HFF-Myc (cell line): Measurements from ENCODE around the gene CYP4F2.
"Not testable (repeated sequence)": the region's sequence is repeated elsewhere in the genome, so short reads cannot be mapped to it uniquely, and the experiment has no call there.

Source experiments
- DNase-seq: peaks from one replicate; pipeline ENCODE4 v3.0.0-alpha.2; 2011; ENCODE audit warnings: low read depth; ENCODE audit errors: extremely low read depth
- H3K4me3 ChIP-seq: replicated peaks from 2 replicates; pipeline ENCODE4 v1.5.1; 2011; ENCODE audit warnings: low read depth, mild to moderate bottlenecking, control low read depth, low read length
- TF ChIP-seq, protein P1 (sequence below): IDR thresholded peaks from 2 replicates; pipeline ENCODE4 v1.5.1; 2012; ENCODE audit warnings: mild to moderate bottlenecking, low read depth, low read length, control low read depth; ENCODE audit errors: missing control alignments

CYP4F2 gene

GRCh38 chr19:15900504-15900903, 2.6 kb upstream of the CYP4F2 start:
- TF ChIP-seq, protein P1, sequence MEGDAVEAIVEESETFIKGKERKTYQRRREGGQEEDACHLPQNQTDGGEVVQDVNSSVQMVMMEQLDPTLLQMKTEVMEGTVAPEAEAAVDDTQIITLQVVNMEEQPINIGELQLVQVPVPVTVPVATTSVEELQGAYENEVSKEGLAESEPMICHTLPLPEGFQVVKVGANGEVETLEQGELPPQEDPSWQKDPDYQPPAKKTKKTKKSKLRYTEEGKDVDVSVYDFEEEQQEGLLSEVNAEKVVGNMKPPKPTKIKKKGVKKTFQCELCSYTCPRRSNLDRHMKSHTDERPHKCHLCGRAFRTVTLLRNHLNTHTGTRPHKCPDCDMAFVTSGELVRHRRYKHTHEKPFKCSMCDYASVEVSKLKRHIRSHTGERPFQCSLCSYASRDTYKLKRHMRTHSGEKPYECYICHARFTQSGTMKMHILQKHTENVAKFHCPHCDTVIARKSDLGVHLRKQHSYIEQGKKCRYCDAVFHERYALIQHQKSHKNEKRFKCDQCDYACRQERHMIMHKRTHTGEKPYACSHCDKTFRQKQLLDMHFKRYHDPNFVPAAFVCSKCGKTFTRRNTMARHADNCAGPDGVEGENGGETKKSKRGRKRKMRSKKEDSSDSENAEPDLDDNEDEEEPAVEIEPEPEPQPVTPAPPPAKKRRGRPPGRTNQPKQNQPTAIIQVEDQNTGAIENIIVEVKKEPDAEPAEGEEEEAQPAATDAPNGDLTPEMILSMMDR = no peak
- no peak overlapping the region for H3K4me3 ChIP-seq
- no peak for DNase-seq

DNA sequence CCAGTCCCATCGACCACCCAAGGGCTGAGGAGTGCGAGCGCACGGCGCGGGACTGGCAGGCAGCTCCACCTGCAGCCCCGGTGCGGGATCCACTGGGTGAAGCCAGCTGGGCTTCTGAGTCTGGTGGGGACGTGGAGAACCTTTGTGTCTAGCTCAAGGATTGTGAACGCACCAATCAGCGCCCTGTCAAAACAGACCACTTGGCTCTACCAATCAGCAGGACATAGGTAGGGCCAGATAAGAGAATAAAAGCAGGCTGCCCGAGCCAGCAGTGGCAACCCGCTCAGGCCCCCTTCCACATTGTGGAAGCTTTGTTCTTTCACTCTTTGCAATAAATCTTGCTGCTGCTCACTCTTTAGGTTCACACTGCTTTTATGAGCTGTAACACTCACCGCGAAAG, 2.2 kb upstream of the CYP4F2 start:
- not testable (repeated sequence) for H3K4me3 ChIP-seq, DNase-seq

GRCh38 chr19:15899561-15899960, 1.7 kb upstream of the CYP4F2 start:
- not testable (repeated sequence) for DNase-seq, H3K4me3 ChIP-seq

- TF ChIP-seq, protein P1 = no peak
- no peak overlapping the region for H3K4me3 ChIP-seq
- no peak for DNase-seq
Measured at GRCh38 chr19:15897026-15897737, 692 bp downstream of the CYP4F2 start.

GRCh38 chr19:15895876-15896430, 1.9 kb downstream of the CYP4F2 start:
- no peak overlapping the region for H3K4me3 ChIP-seq
- no peak for DNase-seq
- TF ChIP-seq, protein P1 = no peak

- H3K4me3 ChIP-seq = no peak overlapping the region
- no peak for DNase-seq
- TF ChIP-seq, protein P1 = no peak
Measured at GRCh38 chr19:15894359-15894758, 3.5 kb downstream of the CYP4F2 start.

DNA sequence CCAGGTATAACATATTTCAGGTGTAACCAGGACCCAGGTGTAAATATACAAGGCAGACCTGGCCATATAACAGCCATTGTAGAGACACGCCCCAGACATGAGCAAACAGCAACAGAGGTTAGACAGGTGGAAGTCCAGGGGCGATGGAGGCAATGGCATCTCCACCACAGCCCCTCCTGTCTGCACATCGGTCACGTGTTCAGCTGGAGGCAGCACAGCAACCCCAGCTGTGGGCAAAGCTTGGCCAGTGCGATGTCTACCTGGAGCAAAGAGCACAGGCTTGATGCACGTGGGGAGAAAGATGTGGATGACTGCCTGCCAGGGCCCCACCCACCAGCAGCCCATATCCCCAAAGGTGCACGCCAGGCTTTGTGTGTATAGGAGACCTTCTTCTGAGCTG, 4.4 kb downstream of the CYP4F2 start:
- no peak overlapping the region for H3K4me3 ChIP-seq
- no peak for DNase-seq

More for the DNA sequence above, 4.4 kb downstream of the CYP4F2 start:
- TF ChIP-seq, protein P1 = no peak
